GM21526 (cell line): ENCODE measurements around the gene COL18A1.

Experiments used
- ATAC-seq: cut with Tn5 transposase; IDR thresholded peaks from one replicate; pipeline ENCODE4 v1.9.1; 2021; ENCODE audit warnings: moderate library complexity; ENCODE audit not compliant: unreplicated experiment, low FRiP score

The COL18A1 gene

GRCh38 chr21:45421846-45422775, 17.1 kb downstream of the COL18A1 start:
- no peak for ATAC-seq

- no peak for ATAC-seq
These were observed 18.4 kb downstream of the COL18A1 start for GRCh38 chr21:45423201-45423955.

DNA sequence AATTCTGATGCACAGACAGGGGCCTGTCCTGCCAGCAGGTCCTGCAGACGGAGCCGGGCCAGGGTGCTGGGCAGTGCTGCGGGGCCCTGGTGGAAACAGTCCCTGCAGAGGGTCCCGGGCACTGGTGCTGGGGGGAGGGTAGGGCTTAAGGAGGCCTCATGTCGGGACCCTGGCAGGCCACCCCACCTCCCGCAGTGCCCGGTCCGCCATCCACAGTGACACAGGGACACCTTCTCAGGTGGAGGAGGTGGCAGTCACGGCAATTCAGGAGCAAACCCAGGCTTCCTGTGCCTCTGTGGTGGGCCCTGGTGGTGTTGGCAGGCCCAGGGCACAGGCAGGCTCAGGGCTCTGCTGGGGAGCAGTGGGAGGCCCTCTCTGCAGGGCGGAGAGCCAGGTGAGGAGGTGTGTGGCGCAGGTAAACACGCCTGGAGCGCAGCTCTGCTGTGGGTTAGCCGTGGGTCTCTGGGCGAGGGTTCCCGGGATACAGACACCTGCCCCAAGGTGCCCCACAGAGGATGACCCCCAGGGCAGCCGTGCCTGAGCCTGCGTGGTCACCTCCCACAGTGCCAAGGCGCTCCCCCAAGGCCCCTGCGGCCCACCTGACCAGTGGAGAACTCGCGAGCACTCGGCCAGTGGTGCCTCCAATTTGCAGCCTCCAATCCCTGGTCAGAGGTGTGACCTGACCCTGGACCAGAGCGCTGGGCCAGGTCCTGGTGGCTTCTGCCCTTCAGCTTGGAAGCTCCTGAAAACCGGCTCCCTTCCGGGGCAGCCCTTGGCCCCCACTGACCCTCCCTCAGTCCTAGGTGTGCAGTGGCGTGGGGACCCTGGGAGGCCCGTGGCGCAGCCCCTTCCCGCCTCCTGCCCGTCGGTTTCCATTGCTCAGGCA, 19.2 kb downstream of the COL18A1 start:
- ATAC-seq, result no peak

DNA sequence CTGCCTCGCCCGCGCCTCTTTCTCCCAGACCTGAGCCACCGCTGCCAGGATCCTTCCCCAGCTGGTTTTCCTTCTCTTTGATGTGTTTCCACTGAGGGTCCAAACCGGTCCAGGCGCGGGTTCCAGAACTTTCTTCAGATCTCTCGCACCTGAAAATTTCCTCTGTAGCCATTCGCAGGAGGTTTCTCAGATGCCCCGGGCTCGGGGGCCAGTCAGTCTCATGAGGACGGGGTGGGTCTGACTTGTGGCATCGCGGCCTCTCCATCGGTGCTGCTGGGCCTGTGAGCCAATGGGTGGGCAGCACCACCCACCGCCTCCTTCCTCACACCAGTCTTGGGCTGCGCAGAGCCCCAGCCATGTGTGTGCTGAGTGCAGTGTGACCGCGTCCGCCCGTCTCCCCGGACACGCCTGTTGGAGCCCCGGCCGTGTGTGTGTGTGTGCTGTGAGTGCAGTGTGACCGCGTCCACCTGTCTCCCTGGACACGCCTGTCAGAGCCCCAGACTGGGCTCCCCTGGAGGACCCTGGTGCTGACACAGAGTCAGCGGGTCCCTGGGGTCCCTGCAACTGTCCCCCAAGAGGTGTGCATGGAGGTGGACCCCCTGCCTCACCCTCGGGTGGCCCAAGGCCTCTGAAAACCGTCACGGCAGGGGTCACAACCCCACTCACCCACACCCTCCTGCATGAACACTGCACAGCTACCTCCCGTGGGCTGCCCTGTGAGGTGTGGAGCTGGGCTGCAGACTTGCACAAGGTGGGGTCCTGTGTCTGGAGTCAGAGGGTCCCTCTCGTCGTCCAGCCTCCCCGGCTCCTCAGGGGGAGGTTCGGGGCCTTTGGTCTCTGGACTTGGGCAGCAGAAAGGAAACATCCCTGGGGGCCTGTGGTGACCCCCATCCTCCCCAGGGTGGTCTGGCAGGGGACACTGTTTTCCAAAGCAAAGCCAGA, 20.2 kb downstream of the COL18A1 start:
- no peak for ATAC-seq

DNA sequence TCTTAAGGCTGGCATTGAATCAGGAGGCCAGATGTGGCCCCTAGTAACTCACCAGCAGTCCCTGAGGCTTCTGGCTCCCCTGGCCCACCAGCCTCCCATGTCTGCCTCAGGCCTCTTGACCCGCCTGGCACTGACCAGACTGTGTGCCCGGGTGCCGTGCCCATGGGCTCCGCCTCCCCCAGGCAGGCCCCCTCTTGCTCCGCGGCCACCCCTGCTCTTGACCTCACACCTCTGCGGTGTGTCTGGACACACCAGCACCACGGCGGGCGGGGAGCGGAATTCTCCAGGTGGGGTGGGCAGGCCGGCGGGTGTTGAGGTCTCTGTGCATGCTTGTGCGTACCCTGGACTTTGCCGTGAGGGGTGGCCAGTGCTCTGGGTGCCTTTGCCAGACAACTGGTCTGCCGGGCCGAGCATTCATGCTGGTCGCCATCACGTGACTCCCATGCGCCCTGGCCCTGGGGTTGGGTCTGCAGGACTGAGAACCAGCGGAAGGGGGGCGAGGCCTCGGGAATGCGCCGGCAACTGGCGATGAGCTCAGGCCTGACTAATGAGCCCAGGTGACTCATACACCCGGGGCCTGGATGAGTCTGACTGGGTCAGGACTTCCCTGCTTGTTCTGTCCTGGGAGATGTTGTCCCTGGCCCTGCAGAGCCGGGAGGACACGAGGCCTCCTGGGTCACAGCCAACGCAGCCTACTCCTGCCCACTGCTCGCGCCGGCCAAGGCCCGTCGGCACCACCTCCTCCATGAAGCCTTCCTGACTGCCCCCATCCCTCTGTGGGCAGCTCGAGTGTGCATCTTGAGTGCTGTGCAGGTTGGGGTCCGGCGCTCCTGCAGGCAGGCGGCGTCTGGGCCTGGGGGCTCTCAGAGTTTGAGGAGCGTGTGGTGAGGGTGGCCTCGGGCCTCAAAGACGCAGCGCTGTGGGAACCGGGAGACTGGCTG, 22.6 kb downstream of the COL18A1 start:
- no peak for ATAC-seq

DNA sequence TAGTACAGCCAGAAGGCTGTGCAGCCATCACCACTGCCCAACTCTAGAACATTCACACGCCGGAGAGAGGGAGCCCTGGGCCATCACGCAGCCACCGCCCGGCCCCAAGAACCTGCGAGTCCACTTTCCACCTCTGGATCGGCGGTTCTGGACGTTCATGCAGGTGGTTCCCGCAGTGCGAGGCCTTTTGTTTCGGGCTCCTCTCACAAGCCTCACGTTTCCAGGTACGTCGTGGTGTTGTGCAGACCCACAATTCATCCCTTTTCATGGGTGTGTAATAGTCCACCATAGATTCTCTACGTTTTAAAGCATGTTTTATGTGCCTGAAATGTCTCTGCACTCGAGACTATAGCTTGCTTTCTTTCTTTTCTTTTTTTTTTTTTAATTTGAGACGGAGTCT, 23.6 kb downstream of the COL18A1 start:
- ATAC-seq, result no peak

- no peak for ATAC-seq
These were observed 24.5 kb downstream of the COL18A1 start for GRCh38 chr21:45429221-45430175.

GRCh38 chr21:45430521-45431501, 25.8 kb downstream of the COL18A1 start:
- no peak for ATAC-seq

GRCh38 chr21:45431781-45432572, 27.0 kb downstream of the COL18A1 start:
- no peak for ATAC-seq

GRCh38 chr21:45432575-45433255, 27.8 kb downstream of the COL18A1 start:
- no peak for ATAC-seq

- ATAC-seq, result no peak
These were observed 28.3 kb downstream of the COL18A1 start for GRCh38 chr21:45433301-45433700.

DNA sequence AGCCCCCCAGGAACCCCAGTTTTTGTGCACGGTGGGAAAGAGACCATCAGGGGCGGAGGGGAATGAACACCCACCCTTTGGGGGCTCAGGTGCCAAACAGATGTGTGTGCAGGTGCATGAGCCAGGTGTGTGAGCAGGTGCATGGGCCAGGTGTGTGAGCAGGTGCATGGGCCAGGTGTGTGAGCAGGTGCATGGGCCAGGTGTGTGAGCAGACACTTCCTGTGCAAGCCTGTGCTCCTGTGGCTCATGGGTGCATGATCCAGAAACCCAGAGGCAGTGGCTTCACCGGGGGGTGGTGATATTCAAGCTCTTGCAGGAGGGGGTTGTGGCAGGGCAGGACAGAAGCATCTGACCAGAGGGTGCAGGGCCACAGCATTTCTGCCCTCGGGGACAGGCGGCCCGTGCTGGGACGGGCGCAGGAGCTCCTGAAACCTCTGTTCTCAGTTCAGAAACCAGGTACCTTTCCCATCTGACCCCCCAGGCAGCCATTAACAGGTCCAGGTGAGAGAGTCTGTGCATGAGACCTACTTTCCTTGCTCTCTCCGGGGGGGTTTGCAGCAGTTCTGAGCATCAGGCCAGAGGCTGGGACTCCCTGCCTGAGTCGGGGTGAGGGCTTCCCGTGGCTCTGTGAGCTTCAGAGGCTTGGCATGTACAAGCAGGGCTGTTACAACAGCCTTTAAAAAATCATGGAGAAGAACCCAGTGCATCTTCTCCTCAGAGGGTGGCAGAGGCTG, 29.1 kb downstream of the COL18A1 start:
- no peak for ATAC-seq

DNA sequence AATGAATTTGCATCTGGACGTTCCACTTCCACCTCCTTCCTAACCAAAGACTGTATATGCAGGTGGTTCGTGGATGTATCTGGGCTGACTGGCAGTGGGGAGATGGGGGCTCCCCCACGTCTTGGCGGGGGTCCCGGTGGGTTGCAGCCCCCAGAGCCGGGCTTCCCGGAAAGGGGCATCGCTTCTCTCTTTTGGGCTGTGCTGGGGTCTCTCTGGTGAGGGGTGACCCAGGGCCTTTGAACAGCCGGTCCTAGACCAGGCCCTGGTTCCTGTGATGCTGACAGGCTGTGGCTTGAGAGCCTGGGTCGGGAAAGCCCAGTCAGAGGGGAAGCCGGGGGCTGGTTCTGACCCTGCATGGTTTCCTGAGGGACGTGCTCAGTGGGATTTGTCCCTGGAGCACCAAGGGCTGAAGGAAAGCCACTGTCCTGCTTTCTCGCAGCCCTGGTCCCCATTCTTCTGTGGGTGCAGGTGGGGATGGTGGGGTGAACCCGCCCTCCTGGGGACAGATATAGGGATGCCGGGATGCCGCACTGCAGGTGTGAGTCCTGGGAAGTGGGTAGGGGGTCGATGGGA, 29.8 kb downstream of the COL18A1 start:
- no peak for ATAC-seq

GRCh38 chr21:45435405-45435981, 30.5 kb downstream of the COL18A1 start:
- ATAC-seq, result no peak
